HG02623 (cell line): ENCODE data around the gene CCDC102A.
"Not testable (repeated sequence)": the region's sequence is repeated elsewhere in the genome, so short reads cannot be mapped to it uniquely, and the experiment has no call there.

Experiments
- ATAC-seq: cut with Tn5 transposase; IDR thresholded peaks from one replicate; pipeline ENCODE4 v1.9.1; 2021; ENCODE audit warnings: moderate library complexity; ENCODE audit not compliant: unreplicated experiment

Gene CCDC102A

GRCh38 chr16:57566436-57566835 lies 30.1 kb upstream of the CCDC102A start:
- no peak for ATAC-seq

GRCh38 chr16:57565461-57565860 lies 29.1 kb upstream of the CCDC102A start:
- ATAC-seq, result no peak

- no peak for ATAC-seq
Measured at GRCh38 chr16:57564571-57565270, 28.4 kb upstream of the CCDC102A start.

- ATAC-seq, result no peak
Measured at GRCh38 chr16:57563761-57564160, 27.4 kb upstream of the CCDC102A start.

GRCh38 chr16:57563487-57563750 lies 27.0 kb upstream of the CCDC102A start:
- no peak for ATAC-seq

GRCh38 chr16:57562669-57563486 lies 26.5 kb upstream of the CCDC102A start:
- ATAC-seq, result no peak

GRCh38 chr16:57562066-57562465 lies 25.7 kb upstream of the CCDC102A start:
- no peak for ATAC-seq

GRCh38 chr16:57559072-57559790 lies 22.9 kb upstream of the CCDC102A start:
- ATAC-seq, result no peak

- no peak for ATAC-seq
Measured at GRCh38 chr16:57556941-57557541, 20.7 kb upstream of the CCDC102A start.

- ATAC-seq, result no peak
Measured at GRCh38 chr16:57555831-57556230, 19.5 kb upstream of the CCDC102A start.

- no peak for ATAC-seq
Measured at GRCh38 chr16:57551057-57551456, 14.7 kb upstream of the CCDC102A start.

GRCh38 chr16:57549730-57550129 lies 13.4 kb upstream of the CCDC102A start:
- ATAC-seq, result no peak

GRCh38 chr16:57548408-57548807 lies 12.0 kb upstream of the CCDC102A start:
- ATAC-seq, result no peak

GRCh38 chr16:57547524-57547923 lies 11.2 kb upstream of the CCDC102A start:
- ATAC-seq, result not testable (repeated sequence)

- ATAC-seq, result peak; percentile 89
Measured at GRCh38 chr16:57544124-57544653, 7.8 kb upstream of the CCDC102A start.

- no peak for ATAC-seq
Measured at GRCh38 chr16:57541754-57542435, 5.5 kb upstream of the CCDC102A start.

- no peak for ATAC-seq
Measured at GRCh38 chr16:57540906-57541753, 4.8 kb upstream of the CCDC102A start.

- ATAC-seq, result no peak
Measured at GRCh38 chr16:57540387-57540786, 4.0 kb upstream of the CCDC102A start.

- ATAC-seq, result peak; percentile 34
Measured at GRCh38 chr16:57539072-57539796, 2.9 kb upstream of the CCDC102A start.
